Neural cell (in vitro differentiated cells): ENCODE data around the gene SHBG.

Experiments used
- EP300 ChIP-seq: fragments of 450-650 bp; conservative IDR thresholded peaks from 2 replicates; pipeline ENCODE4 v1.6.1; 2014; ENCODE audit warnings: antibody characterized with exemption, mild to moderate bottlenecking, moderate library complexity; ENCODE audit not compliant: poor library complexity, severe bottlenecking
- EZH2 ChIP-seq: fragments of 200-600, 300-800 bp; shearing (Covaris generic), sonication (generic); IDR thresholded peaks from 2 replicates; pipeline ENCODE4 v1.6.1; 2014; ENCODE audit warnings: antibody characterized with exemption, low read length, borderline replicate concordance, mild to moderate bottlenecking; ENCODE audit not compliant: insufficient read depth, poor library complexity, severe bottlenecking
- POLR2AphosphoS5 ChIP-seq: IDR thresholded peaks from 2 replicates; pipeline ENCODE4 v1.6.1; 2012
- RAD21 ChIP-seq: fragments of 450-650 bp; conservative IDR thresholded peaks from 2 replicates; pipeline ENCODE4 v1.6.1; 2014; ENCODE audit warnings: antibody characterized with exemption, mild to moderate bottlenecking, moderate library complexity
- REST ChIP-seq: IDR thresholded peaks from 2 replicates; pipeline ENCODE4 v1.6.1; 2012; ENCODE audit warnings: borderline replicate concordance
- SMC3 ChIP-seq: fragments of 450-650 bp; conservative IDR thresholded peaks from 2 replicates; pipeline ENCODE4 v1.6.1; 2014; ENCODE audit warnings: antibody characterized with exemption, mild to moderate bottlenecking, moderate library complexity; ENCODE audit not compliant: poor library complexity
- TF ChIP-seq, protein P1 (sequence below): fragments of 450-650 bp; IDR thresholded peaks from 2 replicates; pipeline ENCODE4 v1.5.1; 2014; ENCODE audit warnings: antibody characterized with exemption, mild to moderate bottlenecking, moderate library complexity; ENCODE audit not compliant: poor library complexity, severe bottlenecking

DNA sequence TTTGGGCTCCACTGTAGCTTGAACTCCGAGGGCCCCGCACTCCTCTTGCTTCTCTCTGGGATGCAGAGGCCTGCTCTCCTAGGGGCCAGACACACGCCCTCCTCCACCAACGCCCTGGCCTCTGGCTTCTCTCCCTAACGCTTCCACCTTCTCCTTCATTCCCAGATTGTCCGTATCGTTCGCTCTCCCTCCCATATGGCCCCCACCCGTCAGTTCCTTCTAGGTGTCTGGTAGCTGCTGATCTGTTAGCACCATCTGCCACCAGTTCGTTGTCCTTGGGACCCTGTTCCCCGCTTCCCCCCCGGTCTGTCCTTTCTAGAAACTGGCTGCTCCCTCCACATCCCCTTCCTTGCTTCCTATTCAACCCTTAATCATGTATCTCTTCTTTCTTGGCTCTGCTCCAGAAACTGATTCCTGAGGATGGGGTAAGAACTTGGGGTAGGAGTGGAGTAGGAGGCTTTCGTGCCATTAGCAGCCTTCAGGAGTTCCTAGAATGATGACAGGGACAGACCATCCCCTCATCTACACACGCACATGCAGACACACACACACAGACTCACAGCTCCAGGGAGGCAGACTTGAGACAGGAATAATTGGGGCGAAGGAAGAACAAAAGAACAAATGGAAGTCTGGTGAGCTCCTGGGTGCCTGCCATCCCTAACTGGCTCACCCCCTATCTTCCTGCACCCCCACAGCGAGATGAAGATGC lies 25.1 kb downstream of the SHBG start:
- TF ChIP-seq, protein P1, sequence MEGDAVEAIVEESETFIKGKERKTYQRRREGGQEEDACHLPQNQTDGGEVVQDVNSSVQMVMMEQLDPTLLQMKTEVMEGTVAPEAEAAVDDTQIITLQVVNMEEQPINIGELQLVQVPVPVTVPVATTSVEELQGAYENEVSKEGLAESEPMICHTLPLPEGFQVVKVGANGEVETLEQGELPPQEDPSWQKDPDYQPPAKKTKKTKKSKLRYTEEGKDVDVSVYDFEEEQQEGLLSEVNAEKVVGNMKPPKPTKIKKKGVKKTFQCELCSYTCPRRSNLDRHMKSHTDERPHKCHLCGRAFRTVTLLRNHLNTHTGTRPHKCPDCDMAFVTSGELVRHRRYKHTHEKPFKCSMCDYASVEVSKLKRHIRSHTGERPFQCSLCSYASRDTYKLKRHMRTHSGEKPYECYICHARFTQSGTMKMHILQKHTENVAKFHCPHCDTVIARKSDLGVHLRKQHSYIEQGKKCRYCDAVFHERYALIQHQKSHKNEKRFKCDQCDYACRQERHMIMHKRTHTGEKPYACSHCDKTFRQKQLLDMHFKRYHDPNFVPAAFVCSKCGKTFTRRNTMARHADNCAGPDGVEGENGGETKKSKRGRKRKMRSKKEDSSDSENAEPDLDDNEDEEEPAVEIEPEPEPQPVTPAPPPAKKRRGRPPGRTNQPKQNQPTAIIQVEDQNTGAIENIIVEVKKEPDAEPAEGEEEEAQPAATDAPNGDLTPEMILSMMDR, result no peak
- no peak for TF ChIP-seq EZH2
- TF ChIP-seq POLR2AphosphoS5, result no peak
- no peak for TF ChIP-seq SMC3
- no peak for TF ChIP-seq RAD21
- TF ChIP-seq EP300, result no peak
- no peak for TF ChIP-seq REST
